Measurements from ENCODE around the gene CCDC97.

- TF ChIP-seq PATZ1 (CRISPR knock-in tag; IDR thresholded peaks at IDR 0.05; ENCODE audit: borderline replicate concordance) (no peak), TCF4 (CRISPR knock-in tag; IDR thresholded peaks at IDR 0.05; ENCODE audit: borderline replicate concordance) (no peak), ISL1 (CRISPR knock-in tag; IDR thresholded peaks at IDR 0.05) (no peak), CREB5 (CRISPR knock-in tag; IDR thresholded peaks at IDR 0.05; ENCODE audit: low read depth) (no peak), BACH2 (CRISPR knock-in tag; IDR thresholded peaks at IDR 0.05; ENCODE audit: borderline replicate concordance) (no peak), ZC3H10 (CRISPR knock-in tag; IDR thresholded peaks at IDR 0.05) (no peak)
Measured at GRCh38 chr19:41334793-41335192, 24.8 kb downstream of the CCDC97 start.

Data from SK-N-SH treated with all-trans-retinoic acid at 6 μM for 48 hours (cell line).